ENCODE results near the gene CBX4. TPM values are rescaled to one million over a fixed set of nuclear protein-coding genes. Genes with fewer than 3 reads are reported as not detected.

Gene CBX4
- total RNA-seq, 2 experiments from 2014 or later, result 98.9 to 110 TPM

DNA sequence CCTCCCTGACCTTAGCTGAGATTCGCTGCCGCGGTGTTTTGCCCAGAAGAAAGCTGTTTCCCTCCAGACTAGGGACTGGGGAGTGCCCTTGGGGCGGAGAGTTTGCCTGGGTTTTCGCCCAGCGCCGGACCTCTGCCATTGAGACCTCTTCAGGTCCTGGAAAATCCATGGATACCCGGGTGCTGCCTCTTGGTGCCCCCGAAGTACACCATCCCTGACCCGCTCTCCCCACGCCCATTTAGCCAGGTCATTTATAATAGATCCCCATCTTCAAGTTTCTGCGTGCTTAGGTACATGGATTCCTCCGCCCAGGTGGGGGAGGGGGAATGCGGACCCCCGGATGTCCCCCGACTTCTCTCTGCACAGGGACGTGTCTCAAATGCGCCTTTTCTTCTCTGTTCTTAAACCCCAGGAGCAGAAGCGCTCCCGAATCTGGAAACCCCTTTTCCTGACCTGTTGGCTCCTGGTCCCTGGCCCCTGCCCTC is 27.3 kb downstream of the CBX4 start:
- Histone ChIP-seq H3K27ac (ENCODE audit: low read depth, low read length, poor library complexity, severe bottlenecking) (no peak overlapping the region), H3K9me3 (ENCODE audit: low read length) (no peaks in the 10 kb centered on the region), H3K36me3 (ENCODE audit: insufficient read depth, low read length) (no peaks in the 10 kb centered on the region), H2AFZ (ENCODE audit: low read length) (no peak overlapping the region), H3K4me1 (ENCODE audit: insufficient read depth, low read length, poor library complexity, severe bottlenecking) (peaks cover 28% of the 10 kb centered on the region), H3K79me2 (ENCODE audit: insufficient read depth, low read depth, low read length) (no peaks in the 10 kb centered on the region), H3K4me3 (ENCODE audit: low read depth, low read length, poor library complexity, severe bottlenecking) (no peak overlapping the region), H4K20me1 (ENCODE audit: insufficient read depth, low read length) (no peaks in the 10 kb centered on the region), H3K9me2 (ENCODE audit: insufficient read depth, low read length) (no peaks in the 10 kb centered on the region), H3K4me2 (ENCODE audit: low read length) (peak overlapping the region; percentile 66)
- ChIA-PET POLR2A (interaction anchor here (0.5 to 1.4 kb wide), 5 partner anchors 15 to 286 kb away, joined by 3 to 4 read pairs (median 3); partner anchors contain the start of genes CBX4 and CBX8), CTCF (ENCODE audit: unreplicated experiment) (interaction anchor here (1.1 kb wide), 1 partner anchor 66 kb away, joined by 3 read pairs; no protein-coding TSS in a partner anchor)
- DNase-seq (ENCODE audit: low spot score), result no peak
- intact Hi-C loops (cut with micrococcal nuclease; ENCODE audit: unreplicated experiment), result no loop called here
- no TSS peak for BruUV-seq (replicated peaks)
- TF ChIP-seq CTCF (conservative IDR thresholded peaks at IDR 0.05; ENCODE audit: low read length) (no peak), EZH2phosphoT487 (IDR thresholded peaks at IDR 0.05; ENCODE audit: borderline replicate concordance, low read depth, low read length) (peak; percentile 99; the same call in 1 of the 2 replicates)

GRCh38 chr17:79811011-79811867 is 28.0 kb downstream of the CBX4 start:
- H3K36me3 ChIP-seq (ENCODE audit: insufficient read depth, low read length), result no peaks in the 10 kb centered on the region
- peak overlapping the region; percentile 66 for H3K4me2 ChIP-seq (ENCODE audit: low read length)
- intact Hi-C loops (cut with micrococcal nuclease; ENCODE audit: unreplicated experiment), result no loop called here
- H3K9me3 ChIP-seq (ENCODE audit: low read length), result no peaks in the 10 kb centered on the region
- H4K20me1 ChIP-seq (ENCODE audit: insufficient read depth, low read length), result no peaks in the 10 kb centered on the region
- no peak overlapping the region for H3K27ac ChIP-seq (ENCODE audit: low read depth, low read length, poor library complexity, severe bottlenecking)
- H3K4me1 ChIP-seq (ENCODE audit: insufficient read depth, low read length, poor library complexity, severe bottlenecking), result peaks cover 28% of the 10 kb centered on the region
- CTCF ChIA-PET (ENCODE audit: unreplicated experiment), result interaction anchor here (0.6 to 1.4 kb wide), 3 partner anchors 26 to 66 kb away, joined by 3 to 8 read pairs (median 3); no protein-coding TSS in a partner anchor
- TF ChIP-seq EZH2phosphoT487 (IDR thresholded peaks at IDR 0.05; ENCODE audit: borderline replicate concordance, low read depth, low read length) (peak; percentile 96), CTCF (conservative IDR thresholded peaks at IDR 0.05; ENCODE audit: low read length) (peak; percentile 89)
- no peak overlapping the region for H2AFZ ChIP-seq (ENCODE audit: low read length)
- BruUV-seq (replicated peaks), result no TSS peak
- peak; percentile 72 for DNase-seq (ENCODE audit: low spot score)
- no peaks in the 10 kb centered on the region for H3K9me2 ChIP-seq (ENCODE audit: insufficient read depth, low read length)
- POLR2A ChIA-PET, result interaction anchor here (0.5 to 1.0 kb wide), 6 partner anchors 14 to 286 kb away, joined by 3 to 4 read pairs (median 3); partner anchors contain the start of gene CBX8
- no peak overlapping the region for H3K4me3 ChIP-seq (ENCODE audit: low read depth, low read length, poor library complexity, severe bottlenecking)
- no peaks in the 10 kb centered on the region for H3K79me2 ChIP-seq (ENCODE audit: insufficient read depth, low read depth, low read length)

All from OCI-LY7 (cell line).